ENCODE data around the gene AIFM2. TPM values are rescaled to one million over a fixed set of nuclear protein-coding genes. Genes with fewer than 3 reads are reported as not detected.

Gene AIFM2
- total and polyA plus RNA-seq, 7 experiments from 2014 or later = 0.91 to 5.5 (median 3.2) TPM

DNA sequence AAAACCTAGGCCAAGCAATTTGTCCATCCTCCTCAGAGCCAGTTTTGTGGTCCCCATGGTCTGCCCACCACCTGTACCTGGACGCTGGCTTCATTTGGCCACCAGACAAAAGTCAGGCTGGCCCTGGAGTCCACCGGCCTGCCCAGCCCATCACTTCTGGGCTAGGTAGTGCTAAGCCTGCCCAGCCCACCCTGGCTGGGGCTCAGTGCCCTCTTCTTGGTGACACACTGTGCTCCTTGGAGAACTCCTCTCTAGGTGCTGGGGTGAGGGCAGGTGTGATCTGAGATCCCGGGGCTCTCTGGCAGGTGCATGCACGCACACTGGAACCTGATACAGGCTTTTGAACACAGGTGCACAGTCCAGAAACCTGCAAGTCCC lies 1.1 kb downstream of the AIFM2 start:
- H3K27ac Mint-ChIP-seq = peak overlapping the region in 4 of 9 donors; percentile 29 to 88 (median 66)
- no peaks in the 10 kb centered on the region for H3K9me3 Mint-ChIP-seq
- ATAC-seq (no peak), DNase-seq (no peak)
- H3K36me3 Mint-ChIP-seq = peaks cover 0 to 5% (median under 1%) of the 10 kb centered on the region in 5 donors
- Histone ChIP-seq H3K27ac (ENCODE audit: low read depth, low read length) (no peak overlapping the region), H3K4me3 (ENCODE audit: low read length) (no peak overlapping the region), H3K27me3 (ENCODE audit: control insufficient read depth in 2 of 2, insufficient read depth in 2 of 2, low read length in 2 of 2) (no peaks in the 10 kb centered on the region), H3K36me3 (ENCODE audit: control insufficient read depth in 2 of 3, insufficient read depth in 3 of 3, low read length in 3 of 3) (no peaks in the 10 kb centered on the region), H3K4me1 (ENCODE audit: control insufficient read depth in 2 of 2, insufficient read depth in 2 of 2, low read length in 2 of 2) (peaks cover 6 to 7% of the 10 kb centered on the region in 2 donors), H3K9me3 (ENCODE audit: control insufficient read depth in 2 of 3, low read length in 3 of 3) (no peaks in the 10 kb centered on the region)
- POLR2A ChIA-PET = no interaction called here
- H3K4me1 Mint-ChIP-seq = peaks cover 7 to 27% (median 20%) of the 10 kb centered on the region in 7 donors
- CTCF ChIA-PET = no interaction called here
- H3K27me3 Mint-ChIP-seq = peaks cover 0 to 8% (median 0%) of the 10 kb centered on the region in 5 donors
- H3K4me3 Mint-ChIP-seq = peak overlapping the region; percentile 65 to 94 (median 82)
- intact Hi-C loops (cut with micrococcal nuclease) = no loop called here

DNA sequence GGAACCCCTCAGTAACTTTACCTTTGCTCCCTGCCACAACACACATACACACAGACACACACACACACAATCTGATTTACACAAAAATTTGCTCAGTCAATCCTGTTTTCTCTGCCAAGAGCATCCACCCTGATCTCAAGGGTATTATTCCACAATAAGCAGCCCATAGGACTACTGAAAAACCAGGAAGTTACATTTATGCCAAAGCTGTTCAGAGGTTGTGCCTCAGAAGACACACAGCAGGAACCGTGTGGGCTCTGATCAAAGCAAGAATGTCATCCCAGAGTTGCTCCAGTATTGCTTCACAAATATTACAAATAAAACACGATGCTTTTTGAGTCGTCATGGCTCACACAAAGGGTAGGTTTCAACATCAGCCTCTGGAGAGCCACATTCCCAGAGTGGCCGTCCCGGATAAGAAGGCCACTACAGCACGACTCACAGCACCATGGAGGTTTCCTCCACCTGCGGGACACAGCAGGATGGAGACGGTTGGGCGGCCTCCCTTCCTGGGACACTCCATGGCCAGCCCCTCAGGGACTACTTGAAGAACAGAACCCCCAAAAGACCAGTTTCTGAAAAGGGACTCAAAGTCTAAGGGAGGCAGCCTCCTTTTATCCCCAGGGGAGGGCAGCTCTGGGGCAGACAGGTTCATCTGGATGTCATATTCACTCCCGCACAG lies 1.6 kb downstream of the AIFM2 start:
- no peaks in the 10 kb centered on the region for H3K27me3 ChIP-seq (ENCODE audit: control insufficient read depth in 2 of 2, insufficient read depth in 2 of 2, low read length in 2 of 2)
- H3K4me1 ChIP-seq (ENCODE audit: control insufficient read depth in 2 of 2, insufficient read depth in 2 of 2, low read length in 2 of 2) = peaks cover 6 to 7% of the 10 kb centered on the region in 2 donors
- Mint-ChIP-seq H3K9me3 (no peaks in the 10 kb centered on the region), H3K4me1 (peaks cover 7 to 27% (median 20%) of the 10 kb centered on the region in 7 donors), H3K4me3 (peak overlapping the region in 8 of 10 donors; percentile 13 to 94 (median 32)), H3K36me3 (peaks cover 0 to 5% (median 0%) of the 10 kb centered on the region in 5 donors), H3K27me3 (peaks cover 0 to 8% (median 0%) of the 10 kb centered on the region in 5 donors), H3K27ac (peak overlapping the region in 1 of 9 donors; percentile 24)
- intact Hi-C loops (cut with micrococcal nuclease) = no loop called here
- DNase-seq (no peak), ATAC-seq (no peak)
- H3K4me3 ChIP-seq (ENCODE audit: low read length) = no peak overlapping the region
- H3K9me3 ChIP-seq (ENCODE audit: control insufficient read depth in 2 of 3, low read length in 3 of 3) = no peaks in the 10 kb centered on the region
- CTCF ChIA-PET = interaction anchor here (2.0 kb wide), 1 partner anchor 13 kb away, joined by 6 read pairs; no protein-coding TSS in a partner anchor
- POLR2A ChIA-PET = no interaction called here
- H3K27ac ChIP-seq (ENCODE audit: low read depth, low read length) = no peak overlapping the region
- no peaks in the 10 kb centered on the region for H3K36me3 ChIP-seq (ENCODE audit: control insufficient read depth in 2 of 3, insufficient read depth in 3 of 3, low read length in 3 of 3)

DNA sequence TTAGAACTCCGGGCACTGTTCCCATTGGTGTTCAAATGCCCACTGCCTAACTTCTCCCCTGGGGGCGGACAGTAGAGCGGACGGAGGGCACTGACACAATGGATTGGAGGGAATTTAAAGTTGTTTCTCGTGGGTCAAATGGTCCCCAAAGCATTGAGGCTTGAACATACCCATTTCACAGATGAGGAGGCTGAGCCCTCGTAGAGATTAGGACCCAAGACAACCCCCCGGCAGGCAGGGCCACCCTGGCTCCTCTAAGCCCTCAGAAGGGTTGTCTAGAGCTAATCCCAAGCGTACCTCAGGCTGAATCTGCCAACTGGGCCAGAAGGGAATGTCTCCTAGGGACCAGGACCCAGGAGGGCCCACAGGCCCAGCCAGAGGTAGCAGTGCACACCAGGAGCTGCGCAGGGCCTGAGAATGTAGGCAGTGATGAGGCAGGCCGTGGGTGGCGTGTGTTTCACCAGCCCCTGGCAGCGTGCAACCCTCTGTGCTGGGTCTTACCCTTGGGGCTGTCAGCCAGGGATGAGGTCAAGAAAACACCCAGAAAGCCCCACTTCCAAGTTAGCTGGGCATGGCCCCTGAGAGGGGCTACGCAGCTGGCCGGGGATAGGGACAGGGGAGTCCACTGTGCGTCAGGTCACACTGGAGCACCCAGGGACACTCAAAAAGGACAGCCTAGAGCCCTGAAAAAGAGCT lies 5.8 kb downstream of the AIFM2 start:
- Histone ChIP-seq H3K4me1 (ENCODE audit: control insufficient read depth in 2 of 2, insufficient read depth in 2 of 2, low read length in 2 of 2) (peaks cover 2% of the 10 kb centered on the region in 2 donors), H3K27ac (ENCODE audit: low read depth, low read length) (no peak overlapping the region), H3K9me3 (ENCODE audit: control insufficient read depth in 2 of 3, low read length in 3 of 3) (no peaks in the 10 kb centered on the region), H3K4me3 (ENCODE audit: low read length) (no peak overlapping the region), H3K36me3 (ENCODE audit: control insufficient read depth in 2 of 3, insufficient read depth in 3 of 3, low read length in 3 of 3) (no peaks in the 10 kb centered on the region), H3K27me3 (ENCODE audit: control insufficient read depth in 2 of 2, insufficient read depth in 2 of 2, low read length in 2 of 2) (no peaks in the 10 kb centered on the region)
- intact Hi-C loops (cut with micrococcal nuclease) = no loop called here
- ChIA-PET CTCF (no interaction called here), POLR2A (interaction anchor here (0.5 kb wide), 1 partner anchor 18 kb away, joined by 3 read pairs; no protein-coding TSS in a partner anchor)
- H3K27ac Mint-ChIP-seq = no peak overlapping the region
- peaks cover 0 to under 1% (median 0%) of the 10 kb centered on the region in 5 donors for H3K27me3 Mint-ChIP-seq
- H3K4me1 Mint-ChIP-seq = peaks cover 0 to 14% (median 5%) of the 10 kb centered on the region in 7 donors
- no peak for DNase-seq
- peaks cover 0 to 2% (median 0%) of the 10 kb centered on the region in 11 donors for H3K9me3 Mint-ChIP-seq
- H3K4me3 Mint-ChIP-seq = peak overlapping the region in 1 of 10 donors; percentile 48
- no peaks in the 10 kb centered on the region for H3K36me3 Mint-ChIP-seq
- ATAC-seq = no peak

DNA sequence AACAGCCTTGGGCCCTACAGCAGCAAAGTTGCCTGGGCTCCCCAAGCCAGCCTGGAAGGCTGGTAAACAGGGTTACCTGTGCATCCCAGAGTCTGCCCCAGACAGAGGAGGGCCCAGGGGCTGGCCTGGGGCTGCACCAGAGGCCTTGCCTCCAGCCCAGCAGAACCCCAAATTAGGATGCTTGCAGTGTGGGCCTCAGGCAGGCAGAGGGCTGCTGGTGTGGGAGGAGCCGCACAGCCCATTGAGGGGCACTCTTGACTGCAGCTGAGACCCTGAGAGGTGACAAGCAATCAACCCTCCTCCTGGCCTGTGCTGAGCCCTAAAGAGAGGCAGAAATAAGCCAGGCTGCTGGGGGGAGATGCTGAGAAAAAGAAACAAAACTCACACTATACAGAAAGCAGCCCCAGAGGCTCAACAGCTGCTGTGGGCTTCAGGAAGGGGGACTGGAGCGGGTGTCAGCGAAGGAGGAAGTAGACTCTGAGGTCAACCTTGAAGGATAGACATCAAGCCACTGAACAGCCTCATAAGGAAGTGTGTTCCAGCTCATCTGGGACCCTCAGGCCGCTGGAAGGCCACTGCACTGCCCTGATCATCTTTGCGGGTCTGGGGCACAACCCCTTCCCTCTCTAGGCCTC lies 6.6 kb downstream of the AIFM2 start:
- H3K27me3 ChIP-seq (ENCODE audit: control insufficient read depth in 2 of 2, insufficient read depth in 2 of 2, low read length in 2 of 2) = no peaks in the 10 kb centered on the region
- DNase-seq = no peak
- Mint-ChIP-seq H3K36me3 (no peaks in the 10 kb centered on the region), H3K27me3 (no peaks in the 10 kb centered on the region), H3K9me3 (peaks cover 0 to 2% (median 0%) of the 10 kb centered on the region in 11 donors), H3K27ac (no peak overlapping the region), H3K4me1 (peaks cover 0 to 6% (median 2%) of the 10 kb centered on the region in 7 donors), H3K4me3 (no peak overlapping the region)
- peak; percentile 36 for ATAC-seq
- POLR2A ChIA-PET = interaction anchor here (0.6 kb wide), 1 partner anchor 20 kb away, joined by 3 read pairs; the partner anchor contains the start of gene TYSND1
- no peaks in the 10 kb centered on the region for H3K9me3 ChIP-seq (ENCODE audit: control insufficient read depth in 2 of 3, low read length in 3 of 3)
- intact Hi-C loops (cut with micrococcal nuclease) = no loop called here
- H3K36me3 ChIP-seq (ENCODE audit: control insufficient read depth in 2 of 3, insufficient read depth in 3 of 3, low read length in 3 of 3) = no peaks in the 10 kb centered on the region
- H3K4me1 ChIP-seq (ENCODE audit: control insufficient read depth in 2 of 2, insufficient read depth in 2 of 2, low read length in 2 of 2) = no peaks in the 10 kb centered on the region
- CTCF ChIA-PET = interaction anchor here (0.7 kb wide), 1 partner anchor 108 kb away, joined by 4 read pairs; no protein-coding TSS in a partner anchor
- no peak overlapping the region for H3K4me3 ChIP-seq (ENCODE audit: low read length)
- H3K27ac ChIP-seq (ENCODE audit: low read depth, low read length) = no peak overlapping the region

DNA sequence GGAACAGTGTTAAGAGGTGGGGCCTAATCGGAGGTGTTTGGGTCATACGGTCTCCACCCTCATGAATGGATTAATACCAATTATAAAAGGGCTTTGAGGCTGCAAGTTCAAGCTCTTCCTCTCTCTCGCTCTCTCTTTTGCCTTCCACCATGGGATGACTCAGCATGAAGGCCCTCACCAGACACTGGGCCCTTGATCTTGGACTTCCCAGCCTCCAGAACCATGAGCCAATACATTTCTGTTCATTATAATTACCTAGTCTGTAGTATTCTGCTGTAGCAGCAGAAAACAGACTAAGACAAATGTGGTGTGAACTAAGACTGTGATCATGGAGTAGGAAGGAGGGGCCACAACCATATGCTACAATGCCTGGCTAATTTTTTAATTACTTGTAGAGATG lies 7.7 kb downstream of the AIFM2 start:
- Mint-ChIP-seq H3K9me3 (peaks cover 0 to 2% (median 0%) of the 10 kb centered on the region in 11 donors), H3K27ac (no peak overlapping the region), H3K36me3 (peaks cover 0 to 4% (median 0%) of the 10 kb centered on the region in 5 donors), H3K4me1 (peaks cover 0 to 2% (median 0%) of the 10 kb centered on the region in 7 donors), H3K27me3 (no peaks in the 10 kb centered on the region), H3K4me3 (no peak overlapping the region)
- no peaks in the 10 kb centered on the region for H3K27me3 ChIP-seq (ENCODE audit: control insufficient read depth in 2 of 2, insufficient read depth in 2 of 2, low read length in 2 of 2)
- DNase-seq (no peak), ATAC-seq (no peak)
- ChIA-PET POLR2A (no interaction called here), CTCF (no interaction called here)
- H3K27ac ChIP-seq (ENCODE audit: low read depth, low read length) = no peak overlapping the region
- peaks cover 0 to 7% (median 0%) of the 10 kb centered on the region in 3 experiments for H3K36me3 ChIP-seq (ENCODE audit: control insufficient read depth in 2 of 3, insufficient read depth in 3 of 3, low read length in 3 of 3)
- intact Hi-C loops (cut with micrococcal nuclease) = no loop called here
- no peaks in the 10 kb centered on the region for H3K4me1 ChIP-seq (ENCODE audit: control insufficient read depth in 2 of 2, insufficient read depth in 2 of 2, low read length in 2 of 2)
- no peaks in the 10 kb centered on the region for H3K9me3 ChIP-seq (ENCODE audit: control insufficient read depth in 2 of 3, low read length in 3 of 3)
- no peak overlapping the region for H3K4me3 ChIP-seq (ENCODE audit: low read length)

DNA sequence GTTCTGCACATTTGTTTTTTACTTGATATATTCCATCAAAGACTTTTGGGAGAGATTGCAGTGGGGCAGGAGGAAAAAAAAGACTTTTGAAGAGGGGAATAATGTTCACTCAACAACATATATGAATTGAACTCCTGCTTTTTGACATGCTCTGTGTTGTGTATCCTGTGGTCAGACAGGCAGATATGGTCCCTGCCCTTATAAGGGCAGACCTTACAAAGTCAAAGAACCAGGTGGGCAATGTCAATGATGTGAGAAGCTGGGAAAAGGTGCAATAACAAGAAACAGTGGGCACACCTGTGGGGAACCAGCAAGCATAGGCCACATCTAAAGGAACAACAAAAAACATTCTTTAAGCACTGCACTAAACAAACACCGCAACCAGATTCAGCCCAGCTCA lies 8.2 kb downstream of the AIFM2 start:
- Mint-ChIP-seq H3K27me3 (no peaks in the 10 kb centered on the region), H3K4me1 (peaks cover 0 to 2% (median 0%) of the 10 kb centered on the region in 7 donors), H3K27ac (no peak overlapping the region), H3K36me3 (peaks cover 0 to 4% (median 0%) of the 10 kb centered on the region in 5 donors), H3K9me3 (peaks cover 0 to 2% (median 0%) of the 10 kb centered on the region in 11 donors), H3K4me3 (no peak overlapping the region)
- DNase-seq (no peak), ATAC-seq (no peak)
- Histone ChIP-seq H3K4me1 (ENCODE audit: control insufficient read depth in 2 of 2, insufficient read depth in 2 of 2, low read length in 2 of 2) (no peaks in the 10 kb centered on the region), H3K27me3 (ENCODE audit: control insufficient read depth in 2 of 2, insufficient read depth in 2 of 2, low read length in 2 of 2) (no peaks in the 10 kb centered on the region), H3K9me3 (ENCODE audit: control insufficient read depth in 2 of 3, low read length in 3 of 3) (no peaks in the 10 kb centered on the region), H3K27ac (ENCODE audit: low read depth, low read length) (no peak overlapping the region), H3K4me3 (ENCODE audit: low read length) (no peak overlapping the region), H3K36me3 (ENCODE audit: control insufficient read depth in 2 of 3, insufficient read depth in 3 of 3, low read length in 3 of 3) (peaks cover 0 to 11% (median 0%) of the 10 kb centered on the region in 3 experiments)
- POLR2A ChIA-PET = no interaction called here
- intact Hi-C loops (cut with micrococcal nuclease) = no loop called here
- CTCF ChIA-PET = no interaction called here

All from naive thymus-derived CD4-positive, alpha-beta T cell (primary cell).